ENCODE results near the gene PTGDR2.
A peak's percentile ranks its signal among the peaks of the same experiment; 100 is the strongest.

Gene PTGDR2

GRCh38 chr11:60855726-60856633 lies at the start of gene PTGDR2:
Gene PTGDR2, minus strand, starts transcription at chr11:60855950. Its CDS starts 2,228 bp downstream, at chr11:60853722.
- DNase-seq = no peak

- DNase-seq = no peak
Measured at GRCh38 chr11:60905047-60905446, 49.3 kb upstream of the PTGDR2 start.

- no peak for DNase-seq
Measured at GRCh38 chr11:60902625-60903024, 46.9 kb upstream of the PTGDR2 start.

- no peak for DNase-seq
Measured at GRCh38 chr11:60900673-60901404, 45.1 kb upstream of the PTGDR2 start.

- DNase-seq = no peak
Measured at GRCh38 chr11:60899977-60900376, 44.2 kb upstream of the PTGDR2 start.

GRCh38 chr11:60899046-60899936 lies 43.5 kb upstream of the PTGDR2 start:
- peak; percentile 59 for DNase-seq

GRCh38 chr11:60897496-60897895 lies 41.7 kb upstream of the PTGDR2 start:
- no peak for DNase-seq

GRCh38 chr11:60895687-60896086 lies 39.9 kb upstream of the PTGDR2 start:
- no peak for DNase-seq

GRCh38 chr11:60891103-60891741 lies 35.5 kb upstream of the PTGDR2 start:
- no peak for DNase-seq

GRCh38 chr11:60890696-60891095 lies 34.9 kb upstream of the PTGDR2 start:
- DNase-seq = no peak

- no peak for DNase-seq
Measured at GRCh38 chr11:60889869-60890311, 34.1 kb upstream of the PTGDR2 start.

GRCh38 chr11:60887556-60887955 lies 31.8 kb upstream of the PTGDR2 start:
- peak; percentile 81 for DNase-seq

GRCh38 chr11:60880643-60881282 lies 25.0 kb upstream of the PTGDR2 start:
- DNase-seq = peak; percentile 94

- no peak for DNase-seq
Measured at GRCh38 chr11:60879971-60880588, 24.3 kb upstream of the PTGDR2 start.

GRCh38 chr11:60879104-60879503 lies 23.4 kb upstream of the PTGDR2 start:
- DNase-seq = no peak

GRCh38 chr11:60878245-60879101 lies 22.7 kb upstream of the PTGDR2 start:
- DNase-seq = no peak

- DNase-seq = no peak
Measured at GRCh38 chr11:60876168-60876485, 20.4 kb upstream of the PTGDR2 start.

GRCh38 chr11:60875366-60876167 lies 19.8 kb upstream of the PTGDR2 start:
- no peak for DNase-seq
